GM18858 (cell line): ENCODE data around the gene CRK.

Experiments used
- ATAC-seq: cut with Tn5 transposase; IDR thresholded peaks from one replicate; pipeline ENCODE4 v1.9.1; 2021; ENCODE audit not compliant: unreplicated experiment

Gene CRK

DNA sequence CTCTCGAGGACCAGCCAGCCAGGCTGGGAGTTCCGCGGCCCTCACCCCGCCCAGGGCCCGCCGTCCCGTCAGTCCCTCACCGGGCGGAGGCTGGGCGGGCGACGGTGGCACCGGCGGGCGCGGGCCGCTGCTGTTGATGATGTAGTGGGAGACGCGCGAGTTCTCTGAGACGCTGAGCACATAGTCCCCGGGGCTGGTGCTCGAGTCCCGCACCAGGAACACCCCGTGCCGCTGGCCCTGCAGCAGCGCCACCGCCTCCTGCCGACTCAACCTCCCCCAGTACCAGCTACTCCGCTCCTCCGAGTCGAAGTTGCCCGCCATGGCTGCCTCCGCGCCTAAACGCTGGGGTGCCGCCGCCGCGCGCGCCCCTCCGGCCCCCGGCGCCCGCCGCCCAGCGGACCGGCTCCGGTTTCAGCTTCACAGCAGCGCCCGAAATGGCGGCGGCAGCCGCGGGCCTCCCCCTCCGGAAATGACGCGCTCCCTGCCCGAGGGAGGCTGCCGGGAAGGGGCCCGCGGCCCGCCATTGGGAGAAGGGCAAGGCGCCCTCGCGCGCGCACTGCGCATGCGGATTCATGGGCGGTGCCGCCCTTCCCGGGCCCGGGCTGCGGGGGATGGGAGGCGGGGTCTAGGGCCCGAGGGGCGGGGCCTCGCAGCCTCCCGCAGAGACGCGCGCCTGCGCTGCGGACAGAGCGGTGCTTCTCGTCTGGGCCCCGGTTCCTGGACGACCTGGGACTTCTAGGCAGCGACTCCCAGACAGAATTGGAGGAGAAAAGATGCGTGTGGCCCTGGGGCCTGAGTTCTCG is at the start of gene CRK:
CRK (minus strand) TSS at position 436 of the 803 bp plus-strand sequence; CDS start at position 321, 115 bp downstream.
- peak; percentile 85 for ATAC-seq

DNA sequence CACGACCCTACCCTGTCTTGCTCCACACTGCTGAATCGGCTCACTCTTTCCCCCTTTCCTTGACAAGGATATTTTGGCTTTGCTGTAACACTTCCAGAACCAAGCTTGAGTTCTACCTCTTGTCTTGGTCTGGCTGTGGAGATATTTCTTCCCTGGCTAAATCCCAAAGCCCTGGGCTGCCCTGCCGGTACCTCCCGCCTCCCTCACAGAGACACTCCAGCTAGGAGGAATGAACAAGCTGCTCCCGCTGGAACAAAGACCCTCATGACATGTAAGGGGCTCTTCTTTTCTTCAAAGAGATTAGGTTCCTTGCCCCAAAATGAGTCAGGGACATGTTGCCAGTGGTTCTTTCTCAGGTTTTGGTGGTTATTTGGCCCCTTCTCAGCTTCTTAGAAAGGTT is 49.6 kb upstream of the CRK start:
- ATAC-seq, result no peak

DNA sequence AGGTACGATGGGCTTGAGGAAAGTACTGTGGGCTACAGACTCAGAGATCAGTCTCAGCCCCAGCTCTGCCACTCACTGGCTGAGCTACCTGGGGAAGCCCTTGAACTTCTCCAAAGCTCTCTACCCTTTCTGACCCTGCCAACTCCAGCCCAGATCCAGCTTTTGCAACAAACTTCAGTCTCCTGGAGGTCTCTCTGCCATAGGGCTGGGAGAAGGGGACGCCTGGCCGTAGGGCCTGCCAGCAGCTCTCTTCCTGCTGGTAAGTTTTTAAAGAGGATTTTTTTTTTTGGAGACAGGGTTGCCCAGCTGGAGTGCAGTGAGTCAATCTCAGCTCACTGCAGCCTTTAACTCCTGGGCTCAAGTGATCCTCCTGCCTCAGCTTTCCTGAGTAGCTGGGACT is 48.8 kb upstream of the CRK start:
- ATAC-seq, result no peak

DNA sequence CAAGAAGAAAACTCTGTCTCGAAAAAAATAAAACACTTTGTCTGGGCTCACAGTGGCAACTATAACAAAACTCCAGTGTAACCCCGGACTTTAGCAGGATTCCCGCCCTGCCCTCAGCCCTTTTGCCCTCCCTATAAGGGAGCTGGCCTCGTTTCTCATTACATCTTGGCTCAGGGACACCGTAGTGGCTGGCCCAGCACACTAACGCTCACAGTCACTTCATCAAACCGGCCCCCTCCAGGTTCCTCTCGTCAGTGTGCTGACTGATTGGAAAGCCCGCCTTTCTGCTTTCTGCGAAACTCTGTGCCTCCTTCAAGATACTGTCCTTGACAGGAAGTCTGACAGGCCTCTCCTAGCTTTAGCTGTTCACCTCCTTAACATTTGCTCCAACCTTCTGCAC is 47.7 kb upstream of the CRK start:
- no peak for ATAC-seq

DNA sequence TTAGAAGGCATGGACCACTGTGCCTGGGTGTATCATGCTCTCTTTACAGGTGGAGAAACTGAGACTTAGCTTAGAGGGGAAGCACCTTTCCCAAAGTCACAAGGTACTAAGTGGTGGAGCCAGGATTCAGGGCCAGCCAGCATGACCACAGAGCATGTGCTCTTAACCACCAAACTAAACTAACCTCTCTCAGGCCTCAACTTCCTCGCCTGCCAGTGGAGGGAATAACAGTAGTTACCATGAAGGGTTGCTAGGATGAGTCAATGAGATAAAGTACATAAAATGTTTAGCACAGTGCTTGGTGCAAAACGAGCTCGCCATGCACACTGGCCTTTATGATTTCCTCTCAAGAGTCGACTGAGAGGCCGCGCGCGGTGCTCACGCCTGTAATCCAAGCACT is 42.8 kb upstream of the CRK start:
- ATAC-seq, result no peak

DNA sequence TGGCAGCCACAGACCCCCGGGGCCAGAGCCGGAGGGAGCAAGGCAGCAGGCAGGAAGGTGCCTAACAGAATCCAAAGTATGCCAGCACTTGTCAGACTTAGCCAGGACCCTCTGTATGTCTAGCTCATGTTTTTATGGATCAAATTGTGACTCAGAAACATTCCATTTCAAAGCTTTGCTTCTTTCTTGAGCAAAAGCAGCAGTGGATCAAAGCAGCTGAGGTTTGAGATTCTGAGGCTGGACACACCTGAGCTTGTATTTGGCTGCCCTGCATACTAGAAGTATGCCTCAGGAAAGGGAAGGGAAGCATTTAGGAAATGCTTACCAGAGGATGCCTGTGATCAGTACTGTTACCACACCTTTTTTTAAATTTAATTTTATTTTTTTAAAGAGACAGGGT is 42.2 kb upstream of the CRK start:
- ATAC-seq, result no peak

DNA sequence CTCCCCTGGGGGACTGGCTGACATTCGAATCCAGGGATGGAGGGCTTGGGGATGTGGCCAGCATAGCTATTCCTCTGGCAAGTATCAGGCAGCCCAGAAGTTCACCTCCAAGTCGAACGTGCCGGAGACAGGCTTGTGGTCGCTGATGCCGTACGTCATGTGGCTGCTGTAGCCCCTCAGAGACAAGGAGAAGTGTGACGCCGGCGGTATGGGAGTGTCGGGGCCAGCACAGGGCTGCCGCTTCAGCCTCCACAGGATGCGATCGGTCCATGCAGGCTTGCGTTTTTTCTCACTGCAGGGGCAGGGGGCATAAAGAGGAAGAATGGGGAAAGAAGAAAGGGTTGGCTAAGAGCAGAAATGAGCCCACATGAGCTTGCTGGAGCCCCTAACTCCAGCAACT is 41.8 kb upstream of the CRK start:
- ATAC-seq, result no peak

DNA sequence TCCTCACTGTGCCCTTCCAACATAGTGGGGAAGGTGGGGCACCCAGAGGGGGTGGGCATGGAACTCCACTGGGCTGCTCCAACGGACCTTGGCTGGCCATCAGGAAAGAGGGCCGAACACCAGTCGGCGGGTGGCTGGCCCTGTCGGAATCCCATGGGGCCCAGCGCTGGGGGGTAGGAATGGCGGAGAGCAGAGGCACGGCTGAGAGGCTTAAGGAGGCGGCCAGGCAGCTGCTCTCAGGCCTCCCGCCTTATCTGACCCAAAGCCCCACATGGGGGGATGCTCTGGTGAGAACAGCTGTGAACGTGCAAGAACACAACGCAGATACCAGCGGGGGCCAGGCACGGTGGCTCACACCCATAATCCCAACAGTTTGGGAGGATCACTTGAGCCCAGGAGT is 40.8 kb upstream of the CRK start:
- no peak for ATAC-seq

DNA sequence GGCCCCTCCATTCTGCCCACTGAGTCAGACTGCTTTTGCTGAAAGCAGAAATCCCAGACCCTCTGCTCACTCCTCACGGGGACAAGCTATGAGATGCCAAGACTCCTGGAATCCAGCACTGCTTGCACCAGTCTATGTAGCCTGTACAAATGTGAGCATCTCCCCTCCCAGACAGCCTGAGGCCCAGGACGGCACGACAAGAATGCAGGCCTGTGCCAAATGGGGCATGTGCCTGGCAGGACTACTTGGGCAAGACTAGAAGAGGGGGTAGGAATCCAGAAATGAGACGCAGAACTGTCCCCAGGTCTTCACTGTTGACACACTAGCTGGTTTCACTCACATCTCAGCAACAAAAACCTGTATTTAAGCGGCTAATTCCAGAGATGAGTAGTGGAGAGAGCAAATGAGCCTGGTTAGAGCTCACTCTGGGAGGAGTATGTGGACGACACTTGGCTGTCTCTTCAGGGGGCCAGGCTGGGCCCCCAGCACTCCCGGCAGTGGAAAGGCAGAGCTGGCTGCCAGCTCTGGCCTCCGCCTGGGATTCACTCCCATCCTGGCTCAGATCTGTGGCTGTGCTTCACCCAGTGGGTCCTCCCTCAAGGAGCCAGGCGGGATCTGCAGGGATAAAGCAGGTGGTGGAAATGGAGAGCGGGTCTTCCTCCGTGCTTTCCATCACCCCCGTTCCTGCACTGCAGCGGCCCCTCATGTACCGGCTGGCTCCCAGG is 39.4 kb upstream of the CRK start:
- ATAC-seq, result no peak

DNA sequence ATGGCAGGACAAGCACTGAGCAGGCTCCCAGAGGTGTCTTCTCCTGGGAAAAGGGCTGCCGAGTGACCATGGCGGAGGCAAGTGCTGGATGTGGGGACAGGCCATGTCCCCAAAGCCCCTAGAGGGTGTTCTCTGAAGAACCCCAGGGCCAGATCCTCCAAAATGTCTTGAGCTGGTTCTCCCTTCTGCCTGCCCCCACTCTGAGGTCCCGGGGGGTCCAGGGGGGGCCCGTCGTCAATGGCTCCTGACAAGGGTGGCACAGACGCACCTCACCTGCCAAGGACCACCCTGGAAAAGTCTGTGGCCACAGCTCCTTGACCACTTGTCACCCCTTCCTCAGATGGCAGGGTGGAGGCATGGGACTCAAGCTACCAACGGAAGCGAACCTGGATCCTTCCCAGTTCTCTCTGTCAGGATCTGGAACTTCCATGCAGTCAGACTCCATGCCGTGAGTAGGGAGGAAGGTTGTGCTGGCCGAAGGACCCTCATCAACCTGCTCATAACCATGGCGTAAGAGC is 38.8 kb upstream of the CRK start:
- ATAC-seq, result no peak

DNA sequence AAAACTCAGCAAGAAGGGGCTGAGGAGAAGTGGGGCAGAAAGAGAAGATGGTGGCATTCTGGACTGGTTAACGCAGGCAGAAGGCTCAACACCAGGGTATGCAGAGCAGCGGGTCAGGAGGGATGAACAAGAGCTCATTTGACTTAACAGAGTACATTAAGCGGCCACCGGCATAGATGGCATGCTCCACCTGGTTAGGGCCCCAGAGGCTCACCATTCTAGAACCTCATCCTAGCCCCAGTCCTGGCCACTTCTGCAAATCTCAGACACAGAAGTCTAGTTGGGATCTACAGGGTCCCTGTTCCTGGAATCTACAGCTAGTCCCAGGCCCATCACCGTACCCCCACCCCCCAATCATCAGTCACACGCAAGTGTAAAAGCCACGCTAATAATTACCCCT is 38.2 kb upstream of the CRK start:
- no peak for ATAC-seq

DNA sequence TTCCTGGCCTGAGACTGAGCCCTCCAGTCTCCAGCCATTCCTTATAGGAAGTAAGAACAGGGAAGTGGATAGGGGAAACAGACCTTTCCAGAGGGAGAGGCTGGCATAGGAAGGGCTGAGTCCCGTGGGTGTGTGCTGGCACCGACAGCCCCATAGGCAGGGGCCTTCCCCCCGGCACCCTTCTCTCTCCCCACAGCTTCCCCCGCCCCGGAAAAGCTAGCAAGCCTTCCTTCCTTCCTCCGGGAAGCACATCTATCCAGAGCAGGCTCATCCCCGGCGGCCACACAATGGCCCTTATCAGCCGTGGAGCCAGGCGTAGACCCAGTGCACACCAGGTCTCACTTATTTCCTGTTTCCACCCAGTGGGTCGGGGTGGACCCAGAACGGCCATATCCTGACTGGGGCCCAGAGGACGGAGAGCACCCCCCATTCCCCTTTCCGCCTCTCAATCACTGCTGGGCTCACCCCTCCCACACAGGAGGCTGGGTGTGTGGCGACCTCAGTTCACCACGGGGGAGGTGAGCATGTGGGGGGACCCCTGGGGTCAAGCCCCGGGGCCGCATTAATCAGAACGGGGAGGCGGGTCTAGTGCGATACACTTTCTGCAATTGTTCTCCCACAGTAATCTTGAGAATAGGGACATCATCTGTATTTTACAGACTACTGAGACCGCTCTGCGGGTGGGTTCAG is 37.4 kb upstream of the CRK start:
- ATAC-seq, result no peak

DNA sequence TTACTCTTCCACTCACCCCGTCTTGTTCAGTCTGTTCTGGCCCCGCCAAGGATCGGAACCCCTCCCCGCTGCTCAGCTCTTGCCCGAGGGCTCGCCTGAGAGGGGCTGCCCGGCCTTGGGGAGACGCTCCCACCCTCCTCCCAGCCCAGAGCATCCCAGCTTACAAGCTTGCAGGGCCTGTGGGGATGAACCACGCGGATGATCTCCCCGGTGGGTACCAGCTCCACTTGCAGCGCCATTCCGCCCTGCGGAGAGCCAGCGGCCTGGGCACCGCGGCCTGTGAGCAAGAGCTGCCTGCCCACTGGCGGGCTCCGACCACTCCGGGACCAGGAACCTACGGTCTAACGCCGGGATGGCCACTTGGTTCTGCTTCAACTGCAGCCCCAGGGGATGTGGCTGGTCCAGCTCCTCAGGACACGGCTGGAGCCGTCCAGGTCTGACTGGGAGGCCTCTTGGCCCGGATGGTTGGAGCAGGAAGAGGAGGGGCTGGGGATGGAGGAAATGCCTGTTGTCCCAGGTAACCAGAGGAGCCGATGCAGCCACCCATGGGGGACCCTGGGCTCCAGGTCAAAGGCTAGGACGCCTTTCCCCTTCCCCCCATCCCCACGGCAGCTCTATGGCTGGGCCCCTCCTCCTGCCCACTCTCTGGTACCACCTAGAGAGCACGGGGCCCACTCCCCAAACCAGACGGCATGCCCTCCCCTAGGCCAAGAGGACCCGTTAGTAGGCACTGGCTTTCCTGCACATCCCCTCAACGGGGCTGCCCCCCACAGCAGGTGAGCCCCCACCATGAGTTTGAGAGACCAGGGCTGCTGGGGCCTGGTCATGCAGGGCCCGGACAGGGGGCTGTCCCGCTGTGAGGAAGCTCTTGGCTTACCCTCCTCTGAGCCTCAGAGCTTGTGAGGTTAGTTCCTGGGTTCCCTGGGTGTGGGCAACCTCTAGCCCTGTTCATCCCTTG is 36.5 kb upstream of the CRK start, which contains the start of gene MYO1C:
MYO1C (minus strand) TSS at position 438 of the 958 bp plus-strand sequence; CDS start at position 239, 199 bp downstream.
- no peak for ATAC-seq

DNA sequence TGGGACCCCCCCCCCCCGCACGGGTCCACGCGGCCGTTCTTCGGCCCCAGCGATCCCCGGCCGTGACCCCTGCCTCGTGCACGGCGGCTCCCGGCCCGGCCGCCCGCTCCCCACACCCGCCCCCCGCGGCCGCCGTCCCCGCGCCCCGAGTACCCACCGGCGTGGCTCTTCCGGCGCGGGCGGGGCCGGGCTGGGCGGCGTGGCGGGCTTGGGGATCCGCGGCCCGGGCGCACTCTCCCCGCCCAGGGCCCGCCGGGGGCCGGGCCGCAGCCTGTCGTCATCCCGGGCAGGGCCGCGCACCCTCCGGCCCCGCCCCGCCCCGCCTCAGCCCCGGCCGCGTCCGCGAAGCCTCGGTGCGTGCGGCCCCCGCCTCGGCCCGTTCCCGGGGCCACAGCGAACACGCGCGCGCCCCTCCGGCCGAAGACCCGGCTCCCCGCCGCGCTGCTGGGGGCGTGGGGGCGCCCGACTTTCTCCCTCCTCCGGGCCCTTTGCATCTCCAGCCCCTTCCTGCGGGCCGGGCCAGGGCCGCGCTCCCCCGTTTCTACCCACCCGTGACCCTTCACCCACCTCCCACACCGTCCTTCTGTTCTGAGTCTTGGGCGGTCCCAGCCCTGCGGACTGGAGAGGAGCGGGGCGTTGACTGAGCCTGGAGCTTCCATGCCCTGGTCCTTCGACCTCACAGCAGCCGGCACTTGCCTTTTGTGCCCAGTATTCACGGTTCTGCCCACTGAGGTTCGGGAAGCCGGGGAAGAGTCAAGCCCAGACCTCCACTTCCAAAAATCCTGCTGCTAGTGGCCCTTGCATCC is 35.6 kb upstream of the CRK start:
- no peak for ATAC-seq

DNA sequence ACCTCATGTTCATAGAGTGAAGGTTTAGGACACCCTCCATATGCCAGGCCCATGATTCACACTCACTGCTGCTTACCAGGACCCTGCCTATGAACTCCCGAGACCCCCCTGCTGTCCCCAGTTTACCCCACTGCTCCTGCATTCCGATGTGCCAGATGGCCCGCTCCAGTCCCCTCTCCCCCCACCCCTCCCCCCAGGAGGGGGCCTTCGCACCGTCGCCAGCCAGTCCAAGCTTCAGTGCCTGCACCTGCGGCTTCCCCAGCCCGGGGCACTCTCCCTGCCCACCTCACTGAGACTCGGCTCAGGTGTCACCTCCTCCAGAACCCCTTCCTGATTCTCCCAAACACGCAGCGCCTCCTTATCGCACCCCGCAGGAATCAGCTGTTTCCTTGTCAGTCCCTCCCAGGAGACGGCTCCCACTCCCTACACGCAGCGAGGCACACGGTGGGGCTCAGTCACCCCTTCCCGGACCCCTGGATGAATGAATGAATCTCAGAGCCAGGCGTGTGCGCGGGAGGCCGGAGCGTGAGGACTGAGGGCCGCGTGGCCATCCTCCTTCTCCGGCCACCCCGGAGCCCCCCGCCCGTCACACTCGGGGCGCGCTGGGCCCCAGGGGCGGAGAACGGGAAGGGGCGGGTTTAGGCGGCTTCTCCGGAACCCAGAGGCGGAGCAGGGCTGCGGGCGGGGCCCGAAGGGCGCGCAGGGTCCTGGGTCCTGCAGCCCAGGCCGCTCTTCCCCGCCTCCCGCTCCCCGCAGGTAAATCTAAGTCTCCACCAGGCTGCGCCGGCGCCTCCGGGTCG is 34.8 kb upstream of the CRK start:
- ATAC-seq, result peak; percentile 39

DNA sequence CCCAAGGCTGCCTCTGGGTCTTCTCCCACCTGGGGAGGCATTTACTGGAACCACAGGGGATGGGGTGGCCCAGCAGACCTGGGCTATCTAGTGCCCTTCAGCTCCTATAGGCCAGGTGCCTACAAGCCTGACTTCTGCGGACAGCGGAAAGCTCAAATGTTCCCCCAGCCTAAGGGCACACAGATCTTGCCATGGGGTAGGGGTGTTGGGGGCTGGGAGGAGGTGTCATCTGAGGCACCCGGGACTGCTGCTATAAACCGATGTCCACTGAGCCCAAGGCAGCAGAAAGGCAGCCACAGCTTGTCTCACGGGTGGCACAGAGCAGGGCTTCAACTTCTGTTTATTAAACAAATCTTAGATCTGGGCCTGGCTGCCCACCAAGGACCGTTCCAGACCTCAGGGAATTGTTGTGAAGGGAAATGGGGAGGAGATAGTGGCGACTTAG is 32.8 kb upstream of the CRK start:
- no peak for ATAC-seq

DNA sequence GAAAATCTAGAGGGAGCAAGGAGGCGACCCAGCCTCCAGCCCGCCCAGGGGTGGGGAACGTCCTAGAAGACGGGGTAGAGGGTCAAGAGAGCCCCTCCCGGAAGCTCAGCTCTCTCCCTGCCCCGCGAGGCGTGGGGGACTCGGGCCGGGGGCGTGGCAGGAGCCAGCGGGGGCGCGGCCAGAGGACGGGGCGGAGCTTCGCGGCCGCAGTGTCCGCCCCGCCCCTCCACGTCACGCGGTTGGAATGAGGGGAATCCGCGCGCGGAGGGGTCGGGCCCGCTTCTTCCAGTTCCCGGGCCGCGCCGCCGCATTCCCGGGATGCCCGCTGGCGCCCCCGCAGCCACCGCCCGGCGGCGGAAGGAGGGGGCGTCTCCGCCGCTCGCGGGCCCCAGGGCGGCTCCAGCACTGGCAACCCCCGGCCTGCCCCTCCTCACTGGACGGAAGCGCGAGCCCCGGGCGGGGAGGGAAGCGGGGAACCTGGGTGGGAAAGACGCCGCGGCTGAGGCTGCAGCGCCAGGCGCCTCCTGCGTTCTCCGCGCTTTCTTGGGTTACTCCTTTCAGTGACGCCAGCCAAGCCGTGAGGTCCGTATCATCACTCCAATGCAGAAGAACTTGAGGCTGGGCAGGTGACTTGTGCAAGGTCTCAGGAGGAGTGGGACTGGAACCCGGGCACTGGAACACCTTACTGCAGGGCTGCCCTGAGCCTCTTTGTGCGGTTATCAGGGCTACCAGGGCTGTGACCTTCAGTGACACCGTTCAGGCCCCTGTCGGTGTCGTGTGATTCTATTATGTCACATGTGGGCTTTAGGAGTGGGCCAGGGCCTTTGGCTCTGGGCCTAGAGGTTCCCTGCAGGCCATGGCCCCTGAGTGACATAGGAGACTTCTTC is 32.1 kb upstream of the CRK start:
- ATAC-seq, result no peak
